PC-3 (cell line): Measurements from ENCODE around the gene PHC2. TPM values are rescaled to one million over a fixed set of nuclear protein-coding genes. Genes with fewer than 3 reads are reported as not detected.

ENCODE experiments used
- ATAC-seq: fragments of 200-7000 bp; cut with Tn5 transposase; 2 replicates; pipeline ENCODE4 v1.9.1; 2020; ENCODE audit warnings: mild to moderate bottlenecking, moderate library complexity
- BruUV-seq: library from RNA; stranded (reverse); fragments of 400-500 nt; replicated peaks from 2 replicates; lab custom pipeline; 2021; lab: Mats Ljungman, UMichigan
- CTCF ChIA-PET: fragments of 300-600 bp; sonication (Branson Sonifier 250); formaldehyde crosslinking; loops from one replicate; lab custom pipeline; 2022; ENCODE audit warnings: antibody characterized with exemption; lab: Charles Lee
- POLR2A ChIA-PET: fragments of 300-600 bp; sonication (Branson Sonifier 250); formaldehyde crosslinking; loops from one replicate; lab custom pipeline; 2022; ENCODE audit warnings: antibody characterized with exemption; ENCODE audit not compliant: unreplicated experiment; lab: Charles Lee
- DNase-seq: peaks from one replicate; pipeline ENCODE4 v3.0.0-alpha.2; 2015
- H2AFZ ChIP-seq: fragments of 300-600 bp; sonication (generic); 2 replicates; pipeline ENCODE4 v1.6.0; 2016; ENCODE audit warnings: antibody characterized with exemption, low read length
- H3F3A ChIP-seq: fragments of 300-600 bp; sonication (generic); one replicate; pipeline ENCODE4 v1.6.0; 2017; ENCODE audit warnings: antibody characterized with exemption, low read length, control low read depth, mild to moderate bottlenecking; ENCODE audit not compliant: unreplicated experiment
- H3K27ac ChIP-seq: fragments of 300-600 bp; sonication (generic); 2 replicates; pipeline ENCODE4 v1.5.1; 2016; ENCODE audit warnings: mild to moderate bottlenecking, low read length
- H3K27me3 ChIP-seq: fragments of 300-600 bp; sonication (generic); 2 replicates; pipeline ENCODE4 v1.6.1; 2016; ENCODE audit warnings: low read length, mixed read lengths
- H3K36me3 ChIP-seq: fragments of 300-600 bp; sonication (generic); 2 replicates; pipeline ENCODE4 v1.6.1; 2016; ENCODE audit warnings: low read depth, mixed run types, low read length, mixed read lengths
- H3K4me1 ChIP-seq: fragments of 300-600 bp; sonication (generic); 2 replicates; pipeline ENCODE4 v1.5.1; 2016; ENCODE audit warnings: low read length; ENCODE audit not compliant: insufficient read depth
- H3K4me2 ChIP-seq: fragments of 300-600 bp; sonication (generic); 2 replicates; pipeline ENCODE4 v1.6.0; 2016; ENCODE audit warnings: low read length
- H3K4me3 ChIP-seq: fragments of 300-600 bp; sonication (generic); 2 replicates; pipeline ENCODE4 v1.5.1; 2016; ENCODE audit warnings: mild to moderate bottlenecking, low read length, mixed read lengths
- H3K79me2 ChIP-seq: fragments of 300-600 bp; sonication (generic); 2 replicates; pipeline ENCODE4 v1.6.1; 2017; ENCODE audit warnings: low read length, mixed read lengths
- H3K9ac ChIP-seq: fragments of 300-600 bp; sonication (generic); 2 replicates; pipeline ENCODE4 v1.6.0; 2016; ENCODE audit warnings: mild to moderate bottlenecking, low read length
- H3K9me2 ChIP-seq: fragments of 300-600 bp; sonication (generic); replicated peaks from 2 replicates; pipeline ENCODE4 v1.6.1; 2016; ENCODE audit warnings: mixed run types, low read length, mixed read lengths
- H3K9me3 ChIP-seq: fragments of 300-600 bp; sonication (generic); 2 replicates; pipeline ENCODE4 v1.6.1; 2016; ENCODE audit warnings: low read length, mixed read lengths
- H4K20me1 ChIP-seq: fragments of 300-600 bp; sonication (generic); 2 replicates; pipeline ENCODE4 v1.6.1; 2016; ENCODE audit warnings: low read length, mixed read lengths
- EZH2 ChIP-seq: fragments of 300-600 bp; sonication (generic); IDR thresholded peaks from one replicate; pipeline ENCODE4 v1.6.1; 2017; ENCODE audit warnings: antibody characterized with exemption, mild to moderate bottlenecking, low read length; ENCODE audit not compliant: unreplicated experiment
- EZH2phosphoT487 ChIP-seq: fragments of 300-600 bp; sonication (generic); IDR thresholded peaks from 2 replicates; pipeline ENCODE4 v1.6.1; 2018; ENCODE audit warnings: mild to moderate bottlenecking, antibody characterized with exemption, low read length, borderline replicate concordance
- intact Hi-C: fragments of 100-400 bp; cut with micrococcal nuclease; formaldehyde crosslinking; loops from 2 replicates; pipeline ENCODE4 v1.9.0; 2023
- total RNA-seq: library from RNA; depleted of rRNA; stranded (reverse); fragments of >200 nt; gene quantifications from 2 replicates; pipeline ENCODE4 v1.2.3, GENCODE V29; 2014
- TF ChIP-seq, protein P1 (sequence below): fragments of 300-600 bp; sonication (generic); conservative IDR thresholded peaks from 2 replicates; pipeline ENCODE4 v1.5.1; 2017; ENCODE audit warnings: antibody characterized with exemption, low read depth, mild to moderate bottlenecking, low read length

Gene PHC2
- total RNA-seq, 1 experiment from 2014 or later = 134 TPM

DNA sequence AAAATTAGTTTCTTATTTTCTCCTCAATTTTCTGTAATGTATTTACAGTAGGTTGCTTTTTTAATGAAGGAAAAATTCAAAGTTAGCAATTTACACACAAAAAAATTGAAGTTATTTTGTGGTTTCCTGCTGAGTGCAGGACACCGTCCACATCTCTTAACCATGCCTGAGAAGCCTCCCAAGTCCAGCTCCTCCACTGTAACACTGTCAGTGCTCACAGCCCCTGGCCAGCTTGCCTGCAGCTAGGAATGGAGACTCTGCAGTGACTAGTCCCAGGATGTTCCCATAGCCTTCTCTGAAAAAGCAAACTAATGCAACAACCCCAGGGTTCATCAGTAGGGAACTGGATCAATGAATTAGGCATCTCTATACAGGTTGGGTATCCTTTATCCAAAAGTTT is 113.5 kb downstream of the PHC2 start:
- Histone ChIP-seq H3K9me2 (no peaks in the 10 kb centered on the region), H4K20me1 (no peaks in the 10 kb centered on the region), H2AFZ (no peak overlapping the region), H3K36me3 (no peaks in the 10 kb centered on the region), H3F3A (no peaks in the 10 kb centered on the region), H3K9me3 (no peaks in the 10 kb centered on the region), H3K27me3 (no peaks in the 10 kb centered on the region), H3K27ac (no peak overlapping the region), H3K9ac (no peak overlapping the region), H3K4me2 (no peak overlapping the region), H3K4me3 (no peak overlapping the region), H3K79me2 (no peaks in the 10 kb centered on the region), H3K4me1 (peaks cover 10% of the 10 kb centered on the region)
- POLR2A ChIA-PET = interaction anchor here (0.7 kb wide), 1 partner anchor 388 kb away, joined by 4 read pairs; no protein-coding TSS in a partner anchor
- intact Hi-C loops = no loop called here
- no peak for TF ChIP-seq EZH2phosphoT487
- CTCF ChIA-PET = no interaction called here
- BruUV-seq = no TSS peak
- no peak for ATAC-seq
- no peak for DNase-seq

- Histone ChIP-seq H3K4me3 (no peak overlapping the region), H3K9me2 (no peaks in the 10 kb centered on the region), H3K4me1 (peaks cover 10% of the 10 kb centered on the region), H3F3A (no peaks in the 10 kb centered on the region), H3K9ac (no peak overlapping the region), H3K27ac (no peak overlapping the region), H3K4me2 (no peak overlapping the region), H3K27me3 (no peaks in the 10 kb centered on the region), H2AFZ (no peak overlapping the region), H3K79me2 (no peaks in the 10 kb centered on the region), H3K9me3 (no peaks in the 10 kb centered on the region), H3K36me3 (no peaks in the 10 kb centered on the region), H4K20me1 (no peaks in the 10 kb centered on the region)
- ChIA-PET POLR2A (interaction anchor here (0.7 kb wide), 1 partner anchor 387 kb away, joined by 4 read pairs; no protein-coding TSS in a partner anchor), CTCF (no interaction called here)
- no TSS peak for BruUV-seq
- intact Hi-C loops = no loop called here
- no peak for DNase-seq
- no peak for ATAC-seq
- TF ChIP-seq EZH2phosphoT487 = no peak
- TF ChIP-seq, protein P1, sequence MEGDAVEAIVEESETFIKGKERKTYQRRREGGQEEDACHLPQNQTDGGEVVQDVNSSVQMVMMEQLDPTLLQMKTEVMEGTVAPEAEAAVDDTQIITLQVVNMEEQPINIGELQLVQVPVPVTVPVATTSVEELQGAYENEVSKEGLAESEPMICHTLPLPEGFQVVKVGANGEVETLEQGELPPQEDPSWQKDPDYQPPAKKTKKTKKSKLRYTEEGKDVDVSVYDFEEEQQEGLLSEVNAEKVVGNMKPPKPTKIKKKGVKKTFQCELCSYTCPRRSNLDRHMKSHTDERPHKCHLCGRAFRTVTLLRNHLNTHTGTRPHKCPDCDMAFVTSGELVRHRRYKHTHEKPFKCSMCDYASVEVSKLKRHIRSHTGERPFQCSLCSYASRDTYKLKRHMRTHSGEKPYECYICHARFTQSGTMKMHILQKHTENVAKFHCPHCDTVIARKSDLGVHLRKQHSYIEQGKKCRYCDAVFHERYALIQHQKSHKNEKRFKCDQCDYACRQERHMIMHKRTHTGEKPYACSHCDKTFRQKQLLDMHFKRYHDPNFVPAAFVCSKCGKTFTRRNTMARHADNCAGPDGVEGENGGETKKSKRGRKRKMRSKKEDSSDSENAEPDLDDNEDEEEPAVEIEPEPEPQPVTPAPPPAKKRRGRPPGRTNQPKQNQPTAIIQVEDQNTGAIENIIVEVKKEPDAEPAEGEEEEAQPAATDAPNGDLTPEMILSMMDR = no peak
- TF ChIP-seq EZH2 = no peak
Observed at GRCh38 chr1:33316601-33317000, 114.3 kb downstream of the PHC2 start.

GRCh38 chr1:33314416-33314815 is 116.5 kb downstream of the PHC2 start:
- no peak overlapping the region for H3K4me3 ChIP-seq
- H4K20me1 ChIP-seq = no peaks in the 10 kb centered on the region
- BruUV-seq = no TSS peak
- H3K9me3 ChIP-seq = no peaks in the 10 kb centered on the region
- intact Hi-C loops = no loop called here
- no peaks in the 10 kb centered on the region for H3K27me3 ChIP-seq
- H3K36me3 ChIP-seq = no peaks in the 10 kb centered on the region
- ChIA-PET CTCF (no interaction called here), POLR2A (no interaction called here)
- H3K9me2 ChIP-seq = no peaks in the 10 kb centered on the region
- H3K4me1 ChIP-seq = peaks cover 10% of the 10 kb centered on the region
- DNase-seq = no peak
- TF ChIP-seq EZH2 = no peak
- TF ChIP-seq, protein P1 = no peak
- TF ChIP-seq EZH2phosphoT487 = no peak
- H2AFZ ChIP-seq = no peak overlapping the region
- no peak for ATAC-seq
- no peak overlapping the region for H3K4me2 ChIP-seq
- no peak overlapping the region for H3K9ac ChIP-seq
- H3F3A ChIP-seq = no peaks in the 10 kb centered on the region
- H3K79me2 ChIP-seq = no peaks in the 10 kb centered on the region
- no peak overlapping the region for H3K27ac ChIP-seq
